HuH-7 (cell line): ENCODE results near the gene BRD3.

Experiments
- DNase-seq: peaks from one replicate; pipeline ENCODE4 v3.0.0; 2011; ENCODE audit warnings: low spot score

BRD3 gene

GRCh38 chr9:134066913-134067851 lies 644 bp downstream of the BRD3 start:
- no peak for DNase-seq

GRCh38 chr9:134066526-134066912 lies 1.3 kb downstream of the BRD3 start:
- DNase-seq = no peak

DNA sequence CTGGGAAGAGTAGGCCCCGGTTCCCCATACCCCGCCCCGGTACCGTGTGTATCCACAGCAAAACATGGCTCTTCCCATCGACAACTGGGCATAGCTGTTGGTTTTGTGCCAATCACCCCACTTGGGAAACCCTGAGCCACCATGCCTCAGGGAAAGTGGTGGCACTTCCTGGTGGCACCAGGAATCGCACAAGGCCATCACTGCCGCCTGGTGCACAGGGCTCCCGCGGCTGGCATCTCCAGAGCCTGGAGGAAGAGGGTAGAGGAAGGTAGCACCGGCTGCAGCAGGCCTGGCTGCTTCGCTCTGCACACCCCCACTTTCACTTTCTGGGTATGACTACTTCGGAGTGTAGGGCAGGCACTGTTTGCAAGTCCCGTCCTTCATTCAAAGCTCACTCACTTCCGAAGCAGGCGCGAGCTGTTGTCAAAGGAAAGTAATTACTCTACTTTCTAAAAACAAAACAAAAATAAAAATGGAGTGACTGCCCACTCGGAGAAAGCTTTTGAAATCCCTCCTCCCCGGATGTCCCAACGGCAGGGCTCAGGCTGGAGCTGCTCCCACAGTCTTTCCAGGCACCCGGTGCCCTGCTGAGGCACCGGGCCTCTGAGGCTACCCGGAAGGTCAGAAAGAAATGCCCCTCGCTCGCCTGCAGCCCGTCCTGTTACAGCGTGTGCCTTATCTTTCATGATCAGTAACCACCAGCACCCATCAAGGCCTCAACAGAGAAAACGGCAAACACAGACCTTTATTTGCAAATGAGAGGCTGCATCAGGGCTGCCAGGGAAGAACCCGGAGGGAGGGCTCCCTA lies 2.0 kb downstream of the BRD3 start:
- peak; percentile 82 for DNase-seq

- no peak for DNase-seq
Measured at GRCh38 chr9:134064711-134065110, 3.1 kb downstream of the BRD3 start.

- no peak for DNase-seq
Measured at GRCh38 chr9:134063571-134064450, 4.0 kb downstream of the BRD3 start.

DNA sequence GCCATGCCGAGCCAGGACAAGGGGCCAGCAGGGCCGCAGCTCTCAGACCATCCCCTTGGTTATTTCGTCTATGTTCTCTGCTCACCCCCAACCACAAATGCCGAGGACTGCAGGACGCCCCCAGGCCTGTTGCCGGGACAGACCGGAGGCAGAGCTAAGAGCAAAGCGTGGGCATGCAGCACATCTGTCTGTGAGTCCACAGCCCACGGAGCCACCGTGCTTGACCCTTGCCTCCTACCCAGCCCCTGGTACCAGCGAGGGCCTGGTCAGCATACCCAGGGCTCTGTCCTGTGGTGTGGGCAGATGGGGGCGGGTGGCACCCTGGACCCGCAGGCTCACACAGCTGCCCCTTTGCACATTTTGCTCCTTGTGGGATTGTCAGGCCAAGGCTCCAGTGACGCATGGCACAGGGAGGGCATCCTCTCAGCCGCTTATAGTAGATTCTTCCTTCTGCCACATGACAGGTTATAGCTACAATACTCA lies 4.7 kb downstream of the BRD3 start:
- DNase-seq = no peak

GRCh38 chr9:134062461-134063087 lies 5.3 kb downstream of the BRD3 start:
- DNase-seq = no peak

DNA sequence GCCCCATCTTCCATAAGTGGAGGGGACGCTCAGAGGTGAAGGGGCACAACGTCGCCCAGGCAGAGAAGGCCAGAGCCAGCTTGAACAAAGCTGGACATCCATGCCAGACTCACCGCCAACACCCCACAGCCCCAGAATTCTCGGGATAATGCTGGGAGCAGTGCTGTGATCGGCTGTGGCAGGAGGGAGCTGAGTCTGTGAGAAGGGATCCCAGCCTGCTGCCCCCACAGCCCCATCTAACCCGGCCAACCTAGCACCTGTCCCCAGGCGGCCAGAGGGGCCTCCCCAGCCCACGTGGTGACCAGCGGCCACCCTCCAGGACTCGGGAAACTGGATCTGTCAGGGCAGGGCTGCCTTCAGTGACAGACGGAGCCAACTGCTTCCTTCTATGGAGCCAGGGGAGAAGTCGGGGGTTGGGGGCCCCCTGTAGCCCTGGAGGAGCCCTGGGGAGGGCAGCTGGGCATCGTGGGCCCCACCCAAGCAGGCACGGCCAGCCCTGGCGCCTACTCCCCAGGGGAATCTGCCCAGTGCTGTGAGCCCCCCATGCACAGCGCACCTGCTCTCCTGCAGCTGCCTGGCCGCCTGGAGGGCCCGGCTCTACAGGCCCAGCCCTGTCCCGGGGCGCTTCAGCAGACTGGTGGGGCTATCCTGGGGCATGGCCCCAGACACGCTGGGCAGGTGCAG lies 6.0 kb downstream of the BRD3 start:
- DNase-seq = no peak

GRCh38 chr9:134061019-134061687 lies 6.7 kb downstream of the BRD3 start:
- no peak for DNase-seq

DNA sequence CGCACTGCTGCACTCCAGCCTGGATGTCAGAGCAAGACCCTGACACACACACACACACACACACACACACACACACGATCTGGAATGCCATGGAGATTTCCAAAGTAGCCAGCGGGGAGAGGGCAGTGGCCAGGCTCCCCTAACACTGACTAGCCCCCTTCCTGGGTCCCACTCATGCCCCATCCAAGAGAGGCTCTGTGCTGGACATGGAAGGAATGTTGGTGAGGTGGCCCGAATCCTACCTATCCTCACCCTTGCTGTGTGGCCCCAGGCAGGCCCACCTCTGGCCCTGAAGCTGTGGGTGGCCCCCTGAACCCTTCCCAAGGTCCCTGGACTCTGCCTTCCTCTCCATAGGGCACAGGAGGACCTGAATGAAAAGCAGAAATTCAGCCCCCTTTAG lies 7.3 kb downstream of the BRD3 start:
- no peak for DNase-seq

- no peak for DNase-seq
Measured at GRCh38 chr9:134059661-134060395, 8.0 kb downstream of the BRD3 start.

- DNase-seq = no peak
Measured at GRCh38 chr9:134059188-134059641, 8.6 kb downstream of the BRD3 start.

GRCh38 chr9:134058716-134059115 lies 9.1 kb downstream of the BRD3 start:
- DNase-seq = no peak

DNA sequence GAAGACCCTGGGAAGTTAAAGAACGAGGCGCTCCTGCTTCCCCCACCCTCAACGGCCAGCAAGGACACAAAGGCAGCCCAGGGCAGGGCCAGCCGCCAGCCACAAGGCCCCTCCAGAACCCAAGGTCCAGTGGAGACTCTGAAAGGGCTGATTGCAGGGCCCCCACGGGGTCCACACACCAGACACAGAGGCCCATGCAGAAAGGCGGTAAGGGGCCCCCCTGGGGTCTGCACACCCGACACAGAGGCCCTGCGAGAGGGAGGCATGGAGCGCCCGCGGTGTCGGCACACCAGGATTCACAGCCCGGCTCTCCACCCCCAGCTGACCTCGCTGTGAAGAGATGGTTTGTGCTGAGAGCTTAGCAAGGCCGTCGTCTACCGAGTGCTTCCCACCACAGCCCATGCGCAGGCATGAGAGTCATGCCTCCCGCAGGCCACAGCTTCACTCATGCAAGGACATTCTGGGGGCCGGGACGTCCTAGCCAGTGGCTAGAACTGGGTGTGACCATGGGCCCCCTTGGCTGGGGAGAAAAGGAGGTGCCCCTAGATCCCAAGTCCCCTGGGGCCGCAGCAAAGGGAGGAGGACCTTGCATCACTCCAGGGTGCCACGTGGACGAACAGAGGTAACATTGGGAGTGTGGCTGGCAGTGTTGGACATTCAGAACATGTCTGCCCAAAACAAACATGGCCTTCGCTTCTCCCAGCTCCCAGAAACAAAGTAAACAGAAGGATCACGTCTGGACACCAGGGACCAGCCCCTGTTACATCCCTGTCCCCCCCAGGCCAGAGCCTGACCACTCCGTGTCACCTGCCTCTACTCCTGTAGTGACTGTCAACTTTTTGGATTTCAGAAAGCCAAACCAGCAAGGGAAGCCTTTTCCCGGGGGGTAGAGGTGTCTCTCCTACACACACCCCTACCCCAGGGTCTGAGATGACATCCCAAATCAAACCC lies 9.8 kb downstream of the BRD3 start:
- DNase-seq = no peak

- no peak for DNase-seq
Measured at GRCh38 chr9:134057307-134057657, 10.5 kb downstream of the BRD3 start.

GRCh38 chr9:134056483-134057306 lies 11.1 kb downstream of the BRD3 start:
- no peak for DNase-seq

- no peak for DNase-seq
Measured at GRCh38 chr9:134055981-134056461, 11.8 kb downstream of the BRD3 start.
